Occipital lobe (tissue), 2 donors: ENCODE measurements around the gene DNAJB13. TPM values are rescaled to one million over a fixed set of nuclear protein-coding genes. Genes with fewer than 3 reads are reported as not detected.

Source experiments
- DNase-seq: peaks from one replicate; lab custom pipeline; 2025; lab: John Stamatoyannopoulos, UW
- total RNA-seq: library from RNA; depleted of rRNA; stranded (reverse); fragments of >200 nt; gene quantifications from one replicate; pipeline ENCODE4 v1.2.3, GENCODE V29; 2014

The DNAJB13 gene
- total RNA-seq, 1 donor from 2014 or later: 0.47 TPM

DNA sequence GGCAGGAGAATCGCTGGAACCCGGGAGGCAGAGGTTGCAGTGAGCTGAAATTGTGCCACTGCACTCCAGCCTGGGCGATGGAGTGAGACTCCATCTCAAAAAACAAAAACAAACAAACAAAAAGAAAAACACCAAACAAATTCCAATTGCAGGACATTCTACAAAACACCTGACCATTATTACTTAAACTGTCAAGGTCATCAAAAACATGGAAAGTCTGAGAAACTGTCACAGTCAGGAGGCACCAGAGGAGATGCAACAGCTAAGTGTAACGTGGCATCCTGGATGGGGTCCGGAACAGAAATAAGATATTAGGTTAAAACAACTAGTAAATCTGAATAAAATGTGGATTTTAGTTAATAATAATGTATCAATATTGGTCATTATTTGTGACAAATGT, 914 bp upstream of the DNAJB13 start:
- no peak for DNase-seq

- no peak for DNase-seq
Measured at GRCh38 chr11:73951797-73952196, 971 bp downstream of the DNAJB13 start.

- no peak for DNase-seq
Measured at GRCh38 chr11:73956876-73957653, 6.2 kb downstream of the DNAJB13 start.

GRCh38 chr11:73957654-73958361, 7.0 kb downstream of the DNAJB13 start:
- no peak for DNase-seq

GRCh38 chr11:73958521-73959141, 7.8 kb downstream of the DNAJB13 start:
- no peak for DNase-seq

DNA sequence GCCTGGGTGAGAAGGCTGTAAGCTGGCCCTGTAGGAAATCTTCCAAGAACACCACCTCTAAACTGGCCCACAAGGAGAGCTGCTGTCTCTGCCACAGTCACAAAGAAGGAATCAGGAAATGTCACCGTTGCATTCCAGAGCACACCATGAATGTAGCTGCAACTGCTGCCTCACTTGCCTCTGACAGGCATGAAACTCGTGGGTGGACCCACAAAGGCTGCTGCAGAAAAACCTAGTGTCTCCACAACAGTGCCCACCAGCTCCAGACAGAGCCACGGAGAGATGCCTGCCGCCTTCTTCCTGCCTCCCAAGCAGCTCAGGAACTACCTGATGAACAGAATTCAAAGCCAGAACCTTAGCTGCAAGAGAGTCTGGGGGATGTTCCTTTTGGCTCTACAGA, 10.5 kb downstream of the DNAJB13 start:
- DNase-seq: peak; percentile 24

GRCh38 chr11:73962101-73962705, 11.4 kb downstream of the DNAJB13 start:
- no peak for DNase-seq

DNA sequence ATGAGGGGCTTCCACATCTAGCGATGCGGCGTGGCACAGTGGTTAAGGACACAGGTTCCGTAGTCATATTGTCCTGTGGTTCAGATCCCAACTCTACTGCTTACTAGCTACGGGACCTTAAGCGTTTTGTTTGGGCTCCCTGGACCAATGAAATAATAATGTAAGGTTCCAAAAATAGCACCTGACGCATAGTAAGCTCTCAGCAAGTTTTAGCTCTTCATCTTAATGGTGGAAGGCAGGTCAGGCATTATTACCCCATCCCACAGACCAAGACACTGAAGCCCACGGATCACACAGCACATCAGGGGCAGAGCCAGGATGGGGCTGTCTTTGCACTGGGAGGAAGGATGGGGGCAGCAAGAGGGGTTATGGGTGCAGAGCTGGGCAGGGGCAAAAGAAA, 13.0 kb downstream of the DNAJB13 start:
- DNase-seq: no peak

DNA sequence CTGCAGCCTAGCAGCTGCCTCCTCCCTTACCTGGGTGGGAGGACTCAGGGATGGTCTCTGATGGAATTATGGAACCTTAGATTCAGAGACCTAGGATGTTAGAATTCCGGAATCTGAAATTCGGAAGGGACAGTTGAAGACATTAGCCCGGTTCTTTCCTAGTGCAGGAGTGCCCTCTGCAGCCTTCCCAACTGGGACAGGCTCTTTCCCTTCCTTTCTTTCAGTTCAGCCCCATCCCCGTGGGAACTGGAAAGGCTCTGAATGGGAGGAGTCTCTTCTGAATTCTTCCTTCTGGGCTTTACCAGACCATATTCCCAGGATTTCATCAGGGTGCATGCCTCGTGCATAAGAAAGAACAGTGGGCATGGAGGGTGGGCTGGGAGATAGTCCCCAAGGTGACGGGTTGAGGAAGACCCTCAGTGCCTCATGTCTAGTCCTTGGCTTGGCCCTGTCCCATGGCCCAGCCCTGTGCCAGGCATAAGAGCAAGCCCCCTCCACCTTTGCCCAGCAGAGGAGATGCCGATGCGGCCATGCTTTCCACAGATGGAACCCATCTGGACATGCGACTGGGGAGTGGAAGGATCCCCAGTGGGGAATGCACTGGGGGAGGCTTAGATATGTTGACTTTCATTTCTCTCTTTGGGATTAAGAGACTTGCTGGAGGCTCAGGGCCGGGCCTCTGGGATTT, 14.4 kb downstream of the DNAJB13 start:
- no peak for DNase-seq

GRCh38 chr11:73965764-73966121, 14.9 kb downstream of the DNAJB13 start:
- DNase-seq: no peak

DNA sequence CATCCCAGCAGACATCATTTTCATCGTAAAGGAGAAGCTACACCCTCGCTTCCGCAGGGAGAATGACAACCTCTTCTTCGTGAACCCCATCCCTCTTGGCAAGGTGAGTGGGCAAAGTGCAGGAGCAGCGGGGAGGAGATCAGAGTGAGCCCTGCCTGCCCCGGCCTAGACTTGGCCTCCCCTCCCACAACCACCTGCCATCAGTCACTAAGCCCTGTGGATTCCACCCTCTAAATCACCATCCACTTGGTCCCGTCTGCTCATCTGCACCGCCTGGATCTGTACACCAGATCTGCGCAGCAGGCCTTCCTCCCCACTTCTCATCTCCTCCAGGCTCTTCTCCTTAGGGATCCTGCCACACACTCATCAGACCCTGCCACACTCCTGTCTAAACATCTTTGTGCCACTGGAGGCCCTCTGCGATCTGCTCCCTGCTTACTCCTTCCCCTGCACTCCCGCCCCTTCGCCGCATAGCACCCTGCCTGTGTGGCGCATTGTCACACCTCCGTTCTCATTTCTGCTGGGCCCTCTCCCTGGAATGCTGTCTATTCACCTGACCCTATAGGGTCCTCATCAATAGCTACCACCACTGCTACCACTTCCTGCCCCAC, 17.6 kb downstream of the DNAJB13 start:
- DNase-seq: no peak

DNA sequence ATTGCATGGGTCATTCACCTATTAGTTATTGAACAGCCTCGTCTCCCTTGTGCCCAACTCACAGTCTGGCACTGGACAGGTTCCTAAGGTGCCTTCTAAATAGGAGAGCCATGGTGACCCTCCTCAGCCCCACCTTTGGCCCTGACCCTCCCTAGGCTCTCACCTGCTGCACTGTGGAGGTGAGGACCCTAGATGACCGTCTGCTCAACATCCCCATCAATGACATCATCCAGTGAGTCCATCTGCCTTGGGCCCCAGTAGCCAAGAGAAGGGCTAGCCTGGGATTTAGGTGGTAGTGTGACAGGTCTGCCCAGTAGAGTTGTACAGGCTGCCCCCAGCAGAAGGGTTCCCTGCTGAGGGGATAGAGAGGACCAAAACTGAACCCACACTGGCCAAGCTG, 18.3 kb downstream of the DNAJB13 start:
- DNase-seq: no peak

DNA sequence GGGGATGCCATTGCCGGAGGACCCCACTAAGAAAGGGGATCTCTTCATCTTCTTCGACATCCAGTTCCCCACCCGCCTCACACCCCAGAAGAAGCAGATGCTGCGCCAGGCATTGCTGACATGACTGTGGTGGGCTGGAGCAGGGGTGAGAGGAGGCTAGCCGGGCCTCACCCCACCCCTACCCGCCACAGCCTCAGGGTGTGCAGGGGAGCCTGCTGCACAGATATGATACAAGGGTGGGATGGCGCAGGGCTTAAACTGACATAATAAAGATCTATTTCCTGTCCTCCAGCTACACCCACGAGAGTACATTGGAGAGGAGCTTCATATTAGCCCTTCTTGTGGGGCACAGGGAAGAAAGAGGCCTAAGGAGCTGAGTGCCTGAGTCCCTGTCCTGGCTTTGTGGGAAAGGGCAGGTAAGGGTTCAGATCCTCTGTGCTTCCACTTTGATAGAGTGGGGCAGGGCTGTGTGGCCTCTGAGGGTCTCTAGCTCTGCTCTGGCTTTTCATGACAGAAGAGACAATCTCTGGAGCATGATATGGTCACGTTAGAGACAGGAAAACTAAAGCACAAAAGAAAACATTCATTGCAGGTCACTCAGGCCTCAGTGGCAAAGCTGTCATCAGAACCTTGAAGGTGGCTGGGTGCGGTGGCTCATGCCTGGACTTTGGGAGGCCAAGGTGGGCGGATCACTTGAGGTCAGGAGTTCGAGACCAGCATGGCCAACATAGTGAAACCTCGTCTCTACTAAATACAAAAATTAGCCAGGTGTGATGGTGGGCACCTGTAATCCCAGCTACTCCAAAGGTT, 19.4 kb downstream of the DNAJB13 start:
- no peak for DNase-seq

- no peak for DNase-seq
Measured at GRCh38 chr11:73971175-73971719, 20.4 kb downstream of the DNAJB13 start.

GRCh38 chr11:73972187-73972586, 21.4 kb downstream of the DNAJB13 start:
- DNase-seq: no peak

- no peak for DNase-seq
Measured at GRCh38 chr11:73972620-73973449, 22.0 kb downstream of the DNAJB13 start.

DNA sequence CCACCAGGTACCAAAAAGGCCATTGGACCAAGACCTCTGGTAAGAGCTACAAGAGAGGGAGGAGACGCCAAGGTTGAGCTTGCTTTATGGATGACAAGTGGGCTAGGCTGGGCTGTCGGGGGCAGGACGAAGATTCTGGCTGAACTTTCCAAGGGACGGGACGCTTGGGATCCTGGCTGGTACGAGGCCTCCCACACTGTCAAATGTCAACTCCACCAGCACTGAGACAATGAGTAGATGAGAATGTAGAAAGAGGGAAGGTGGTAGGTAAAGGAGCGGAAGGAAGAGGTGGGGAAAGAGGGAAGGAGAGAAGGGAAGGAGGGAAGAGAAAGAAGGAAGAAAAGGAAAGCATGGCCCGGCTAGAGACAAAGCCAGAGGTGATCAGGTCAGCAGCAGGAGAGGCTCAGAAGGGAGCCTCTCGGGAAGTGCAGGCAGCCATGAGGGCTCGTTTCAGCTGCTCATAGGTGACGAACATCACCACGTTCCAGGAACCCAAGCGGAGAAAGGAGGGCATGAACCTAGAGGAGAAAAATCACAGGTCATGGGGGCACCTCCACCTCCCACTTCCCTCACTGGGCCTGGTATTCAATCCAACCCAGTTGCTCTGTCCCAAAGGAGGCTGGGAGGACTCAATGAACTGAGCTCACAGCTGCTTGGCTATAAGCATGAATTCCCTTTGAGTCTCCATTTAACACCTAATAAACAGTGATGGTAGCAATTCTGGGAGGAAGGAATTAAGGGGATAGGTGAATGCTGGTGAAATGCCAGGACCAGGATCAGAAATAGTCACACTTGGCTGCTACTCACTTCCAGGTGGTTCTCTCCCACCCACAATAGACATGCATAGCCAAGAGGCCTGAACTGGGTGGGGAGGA, 24.0 kb downstream of the DNAJB13 start:
- DNase-seq: no peak

DNA sequence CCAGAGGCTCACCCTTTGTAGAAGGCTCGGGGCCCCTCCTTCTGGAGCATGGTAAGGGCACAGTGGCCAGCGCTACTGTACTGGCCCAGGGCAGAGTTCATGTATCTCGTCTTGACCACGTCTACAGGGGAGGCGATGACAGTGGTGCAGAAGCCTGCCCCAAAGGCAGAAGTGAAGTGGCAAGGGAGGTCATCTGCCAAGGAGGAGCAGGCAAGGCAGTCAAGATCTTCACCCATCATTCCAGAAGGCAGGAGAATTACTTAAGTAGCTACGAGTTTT, 24.6 kb downstream of the DNAJB13 start:
- no peak for DNase-seq
